ENCODE measurements around the gene TLE4.
A peak's percentile ranks its signal among the peaks of the same experiment; 100 is the strongest.
"Not testable (repeated sequence)": the region's sequence is repeated elsewhere in the genome, so short reads cannot be mapped to it uniquely, and the experiment has no call there.

TLE4 gene

DNA sequence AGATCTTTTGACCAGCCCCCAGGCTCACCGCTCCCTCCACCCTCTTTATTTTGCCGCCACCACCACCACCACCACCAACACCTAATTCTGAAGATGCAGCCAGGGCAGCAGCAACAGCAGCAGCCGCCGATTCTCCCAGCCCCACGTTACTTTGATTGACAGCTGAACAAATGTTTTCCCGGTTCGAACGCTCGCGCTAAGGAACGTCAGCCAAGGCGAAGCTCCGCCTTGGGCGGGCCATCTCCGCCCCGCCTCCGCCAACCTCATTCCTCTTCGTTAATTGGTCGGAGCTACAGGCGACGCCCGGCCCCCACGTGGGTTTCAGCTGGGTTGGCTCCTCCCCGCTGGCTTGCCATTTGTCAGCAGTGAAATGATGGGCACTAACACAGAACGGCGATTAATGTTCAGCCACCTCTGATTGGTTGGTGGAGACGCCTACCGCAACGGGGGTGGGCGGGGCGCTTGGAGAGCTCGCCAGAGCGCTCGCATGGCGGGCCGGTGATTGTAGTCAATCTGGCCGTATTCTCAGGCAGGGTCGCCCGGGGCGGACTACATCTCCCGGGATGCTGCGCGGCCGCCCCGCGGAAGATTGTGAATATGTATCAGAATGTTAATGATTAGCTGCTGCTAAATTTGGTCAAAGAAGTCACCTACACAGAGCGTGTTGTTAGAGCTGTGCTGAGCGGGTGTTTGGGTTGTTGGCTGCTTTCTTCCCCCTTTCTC lies at the start of gene TLE4:
TLE4 (plus strand) TSS at position 657 of the 723 bp plus-strand sequence. CDS start 826 bp downstream, outside the sequence.
- DNase-seq = peak; percentile 100

DNA sequence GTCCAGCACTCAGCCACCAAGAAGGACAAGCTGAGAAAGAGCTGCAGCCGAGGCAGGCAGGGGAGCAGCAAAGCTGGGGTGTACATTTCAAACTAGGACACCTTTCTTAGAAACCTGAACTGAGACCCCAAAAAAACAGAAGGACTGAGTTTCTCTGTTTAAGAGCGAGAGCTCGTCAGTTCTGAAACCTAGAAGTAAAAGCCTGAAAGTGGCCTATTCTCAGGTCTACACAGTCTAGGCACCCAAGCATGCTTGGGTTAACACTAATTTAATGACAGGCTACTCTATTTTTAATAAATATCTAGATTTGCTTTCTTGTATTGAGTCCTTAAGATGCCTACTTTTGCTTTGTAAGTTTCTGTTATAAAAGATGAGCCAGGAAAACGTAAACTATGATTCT lies 49.0 kb upstream of the TLE4 start:
- no peak for DNase-seq

DNA sequence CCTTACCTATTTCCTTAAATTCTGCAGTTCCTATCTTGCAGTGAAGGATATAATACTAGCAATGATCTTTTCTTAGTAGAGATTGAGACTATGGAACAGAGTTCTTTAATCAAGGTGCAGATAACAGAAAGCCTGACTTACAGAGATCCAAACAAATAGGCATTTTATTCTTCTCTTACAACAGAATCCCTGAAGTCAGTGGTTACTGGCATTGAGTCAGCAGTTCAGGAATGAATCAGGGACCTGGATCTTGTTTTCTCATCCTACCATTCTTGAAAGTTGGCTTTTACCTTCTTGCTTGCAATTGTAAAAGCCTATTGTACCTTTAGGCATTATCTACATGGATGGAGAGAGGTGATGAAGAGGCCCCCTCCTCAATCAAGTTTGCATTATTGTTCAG lies 47.5 kb upstream of the TLE4 start:
- no peak for DNase-seq

DNA sequence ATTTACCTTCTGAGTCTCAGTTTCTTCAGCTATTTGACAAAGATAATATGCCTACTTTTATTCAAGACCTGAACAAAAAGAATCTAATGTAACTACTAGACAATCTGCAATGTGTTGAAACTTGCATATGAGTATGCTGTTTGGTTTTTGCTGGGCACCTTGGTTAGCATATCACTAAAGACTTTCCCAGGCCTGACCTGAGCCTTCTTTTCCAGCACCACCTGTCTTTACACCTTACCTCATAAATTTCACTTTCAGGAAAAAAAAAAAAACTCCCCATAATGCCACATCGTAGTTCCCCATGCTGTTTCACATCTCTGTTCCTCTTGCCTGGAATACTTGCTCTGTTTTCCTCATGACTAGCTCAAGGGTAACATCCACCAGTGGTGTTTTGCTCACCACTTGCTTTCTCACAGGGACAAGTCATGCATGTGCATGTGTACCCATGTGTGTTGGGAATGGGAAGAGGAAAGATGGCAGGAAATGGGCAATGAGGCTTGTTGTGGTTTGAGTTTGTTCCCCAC lies 45.6 kb upstream of the TLE4 start:
- no peak for DNase-seq

DNA sequence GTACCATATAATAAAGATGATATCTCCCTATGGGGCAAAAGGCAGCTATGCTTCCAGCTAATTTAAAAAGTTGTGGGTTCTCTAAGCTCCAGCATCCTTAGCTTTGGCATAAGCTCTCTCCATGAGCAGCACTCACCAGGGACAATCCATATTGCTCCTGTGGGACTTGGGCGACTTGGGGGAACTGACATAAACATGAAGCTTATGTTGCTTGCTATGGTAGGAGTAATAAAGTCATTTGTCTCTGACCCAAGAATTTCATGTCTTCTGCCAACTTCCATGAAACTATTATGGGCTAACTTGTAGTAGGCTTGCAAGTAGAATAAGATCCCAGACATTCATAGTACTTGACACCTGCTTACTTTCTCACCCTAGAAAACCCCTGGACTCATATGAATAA lies 36.2 kb upstream of the TLE4 start:
- DNase-seq = no peak

DNA sequence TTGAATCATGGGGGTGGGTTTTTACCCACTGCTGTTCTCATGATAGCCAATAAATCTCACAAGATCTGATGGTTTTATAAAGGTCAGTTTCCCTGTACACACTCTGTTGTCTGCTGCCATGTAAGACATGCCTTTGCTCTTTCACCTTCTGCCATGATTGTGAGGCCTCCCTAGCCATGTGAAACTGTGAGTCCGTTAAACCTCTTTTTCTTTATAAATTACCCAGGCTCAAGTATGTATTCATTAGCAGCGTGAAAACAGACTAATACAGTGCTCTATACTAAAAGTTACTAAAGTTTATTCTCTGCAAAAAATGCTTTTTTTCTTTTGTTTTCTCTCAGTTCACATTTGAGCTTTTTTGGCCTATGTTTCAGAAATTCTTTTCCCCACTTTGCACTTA lies 33.9 kb upstream of the TLE4 start:
- no peak for DNase-seq

DNA sequence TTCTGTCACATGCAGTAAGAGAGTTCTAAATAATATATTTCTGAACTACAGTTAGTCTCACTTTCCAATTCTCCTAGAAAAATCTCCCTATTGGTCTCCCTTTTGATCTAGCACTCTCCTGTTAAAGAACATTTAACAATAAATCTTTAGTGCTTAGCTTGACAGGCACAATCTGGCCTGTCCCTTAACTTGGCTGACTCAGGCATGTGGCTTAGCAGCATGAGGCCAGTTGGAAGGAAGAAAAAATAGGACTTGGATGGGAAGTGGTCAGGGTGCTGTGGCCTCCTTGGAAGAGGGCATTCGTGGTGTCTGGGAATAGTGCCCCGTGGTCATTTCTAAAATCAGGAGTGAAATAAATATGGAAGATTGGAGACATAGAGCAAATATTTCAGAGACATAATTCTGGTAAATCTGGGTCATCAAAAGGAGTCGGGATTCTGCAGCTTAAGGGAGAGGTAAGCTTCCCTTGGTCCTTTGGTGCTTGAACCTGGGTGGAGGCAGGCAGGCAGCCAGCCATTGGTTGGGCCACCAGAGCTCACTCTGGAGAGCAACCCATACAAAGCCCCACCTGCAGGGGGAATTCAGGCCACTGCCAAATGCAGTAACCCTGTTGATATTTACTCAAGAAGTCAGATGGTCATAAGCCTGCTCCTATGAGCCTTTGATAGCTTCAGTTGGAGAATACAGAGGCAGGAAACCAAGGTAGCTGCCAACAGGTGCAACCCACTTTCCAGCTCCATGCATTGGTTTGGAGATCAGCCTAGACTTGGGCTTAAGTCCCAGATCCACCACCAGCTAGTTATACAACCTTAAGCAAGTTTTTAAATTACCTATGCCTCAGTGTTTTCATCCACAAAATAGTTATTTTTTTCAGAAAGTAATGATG lies 28.8 kb upstream of the TLE4 start:
- DNase-seq = no peak

DNA sequence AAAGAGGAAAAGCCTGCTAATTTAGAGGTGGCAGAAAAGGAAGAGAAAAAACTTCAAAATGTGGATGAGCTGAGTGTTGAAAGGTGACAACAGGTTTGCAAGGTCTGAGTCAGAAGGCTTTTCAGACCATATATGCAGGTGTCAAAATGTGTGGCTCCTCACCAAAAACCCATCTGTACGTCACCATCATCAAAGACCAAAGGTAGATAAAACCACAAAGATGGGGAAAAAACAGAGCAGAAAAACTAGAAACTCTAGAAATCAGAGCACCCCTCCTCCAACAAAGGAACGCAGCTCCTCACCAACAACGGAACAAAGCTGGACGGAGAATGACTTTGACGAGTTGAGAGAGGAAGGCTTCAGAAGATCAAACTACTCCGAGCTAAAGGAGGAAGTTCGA lies 27.4 kb upstream of the TLE4 start:
- DNase-seq = not testable (repeated sequence)

DNA sequence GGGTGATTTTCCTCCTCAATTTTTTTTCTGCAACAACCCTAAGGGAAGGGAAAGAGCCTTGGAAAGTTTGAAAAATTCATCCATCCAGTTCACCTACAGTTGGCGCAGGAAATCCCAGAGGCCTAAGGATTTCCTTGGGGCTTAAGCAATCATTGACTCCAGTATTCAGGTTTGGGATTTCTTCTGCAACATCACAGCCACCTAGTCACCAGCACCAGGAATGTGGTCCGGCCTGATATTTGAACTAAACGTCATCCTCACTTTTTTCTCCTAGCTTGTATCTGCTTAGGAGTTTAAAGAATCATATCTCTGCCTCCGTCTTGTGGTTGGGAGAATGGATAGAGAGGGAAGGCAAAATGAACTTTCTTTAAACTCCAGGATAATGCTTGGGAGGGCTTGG lies 20.2 kb upstream of the TLE4 start:
- no peak for DNase-seq

DNA sequence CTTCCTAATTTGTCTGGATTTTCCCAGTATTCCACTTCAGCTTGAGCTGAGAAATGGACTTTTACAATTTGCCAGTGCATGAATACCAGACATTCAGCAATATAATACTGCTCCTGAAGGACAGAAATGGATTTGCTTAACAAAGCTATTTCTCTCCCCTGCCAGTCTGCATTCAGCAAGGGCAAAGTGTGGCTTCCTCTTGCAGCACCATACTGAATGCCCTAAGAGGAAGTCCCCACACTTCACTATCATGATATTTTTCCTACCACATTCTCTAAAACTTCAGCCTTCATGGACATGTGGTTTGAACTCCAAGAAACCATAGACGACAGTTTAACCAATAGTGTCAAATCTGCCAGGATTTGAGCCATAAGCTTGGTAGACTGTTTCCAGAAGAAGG lies 19.8 kb upstream of the TLE4 start:
- no peak for DNase-seq

DNA sequence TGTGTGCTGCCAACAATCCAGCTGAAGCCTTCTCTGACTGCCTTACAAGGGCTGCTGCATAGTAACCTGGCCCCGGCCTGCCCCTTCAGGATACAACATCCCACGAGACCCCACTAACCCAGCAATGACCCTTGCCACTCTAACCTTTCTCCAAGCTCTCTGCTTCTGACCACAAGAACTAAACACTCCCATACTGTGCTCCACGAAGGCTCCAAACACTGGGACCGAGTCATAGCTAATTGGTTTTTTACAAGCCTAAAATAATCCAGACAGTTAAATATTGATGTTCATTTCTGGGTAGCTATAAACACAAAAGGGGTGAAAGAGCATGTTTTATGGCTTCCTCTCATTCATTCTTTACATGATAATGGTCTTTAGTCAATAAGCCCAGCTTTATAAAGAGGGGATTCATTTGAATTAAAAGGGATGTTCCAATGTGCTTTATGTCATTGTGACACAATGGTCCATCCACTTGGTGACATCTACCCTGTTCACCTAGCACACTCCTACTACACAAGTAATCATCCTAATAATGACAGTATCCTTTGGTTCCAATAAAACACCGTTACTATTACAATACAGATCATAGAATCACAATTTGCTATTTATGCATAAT lies 16.2 kb upstream of the TLE4 start:
- peak; percentile 35 for DNase-seq

DNA sequence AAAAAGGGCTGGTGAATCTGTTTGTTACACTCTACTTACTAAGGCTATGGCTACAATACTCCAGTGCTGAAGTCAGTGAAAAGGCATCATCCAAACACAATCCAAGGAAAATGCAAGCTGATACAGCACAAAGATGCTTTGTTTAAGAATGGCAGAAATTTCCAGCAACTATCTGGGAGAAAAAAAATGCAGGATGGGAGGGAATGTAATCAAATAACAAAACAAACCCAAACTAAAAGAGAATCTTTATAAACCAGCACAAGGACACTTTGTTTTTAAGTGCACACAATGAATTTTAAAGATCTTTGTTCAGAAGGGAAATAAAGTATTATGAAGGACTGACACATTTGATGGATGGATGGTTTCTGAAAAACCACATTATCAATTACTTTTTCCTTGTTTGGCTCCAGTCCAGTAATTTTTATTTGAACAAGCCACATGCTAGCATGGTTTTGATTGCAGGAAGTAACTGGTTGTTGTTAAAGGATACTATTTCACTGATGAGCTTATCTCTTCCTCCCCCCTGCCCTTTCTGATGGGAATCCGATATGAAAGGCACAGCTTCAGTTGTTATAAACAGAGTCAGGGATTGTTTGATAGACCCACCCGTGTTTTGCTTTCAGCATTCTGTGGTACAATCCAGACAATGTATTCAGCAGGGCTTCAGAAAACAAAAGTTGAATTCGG lies 12.1 kb upstream of the TLE4 start:
- DNase-seq = no peak

DNA sequence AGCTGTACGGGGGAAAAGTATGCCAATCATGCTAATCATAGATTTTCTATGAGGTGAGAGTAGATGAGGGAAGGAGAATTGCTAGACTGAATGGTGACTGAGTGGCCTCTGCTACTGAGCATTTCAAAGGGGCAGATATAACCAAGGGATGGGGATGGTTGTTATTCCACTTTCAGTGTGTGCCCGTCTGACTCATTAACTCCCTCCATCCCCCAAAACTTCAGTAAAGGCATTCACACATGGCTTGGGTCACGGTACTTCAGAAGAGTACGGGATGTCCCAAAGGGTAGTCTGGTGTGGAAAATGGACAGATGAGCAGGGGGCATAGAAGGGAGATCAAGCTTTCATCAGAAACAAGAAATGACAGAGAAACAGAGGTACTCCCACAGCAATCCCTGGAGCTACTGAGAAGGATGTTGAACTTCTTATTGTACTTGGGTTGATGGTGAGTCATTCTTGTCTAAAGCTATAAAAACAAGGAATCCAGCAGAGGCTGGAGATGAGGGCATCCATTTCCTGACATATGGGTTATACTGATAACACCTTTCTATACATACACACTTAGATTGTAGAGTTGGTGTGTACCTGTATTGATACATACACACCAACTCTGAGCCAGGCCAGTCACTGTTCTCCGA lies 8.9 kb upstream of the TLE4 start:
- DNase-seq = no peak

DNA sequence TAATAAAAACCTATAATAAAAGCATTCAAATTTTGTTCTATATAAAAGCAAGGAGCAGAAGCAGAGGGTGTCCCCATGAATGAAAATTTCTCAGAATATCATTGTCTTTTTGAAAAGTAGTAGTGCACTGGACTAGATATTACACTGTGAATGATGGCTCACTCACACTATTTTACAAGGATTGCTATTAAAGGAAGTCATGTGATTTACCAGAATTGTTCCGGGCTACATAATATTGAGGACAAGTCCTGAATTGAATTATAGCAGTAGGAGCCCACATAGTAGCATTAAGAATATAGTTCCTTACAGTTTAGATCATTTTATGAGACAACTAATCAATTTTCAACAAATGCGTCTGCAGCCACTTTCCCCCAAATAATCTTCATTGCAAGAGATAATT lies 7.7 kb upstream of the TLE4 start:
- no peak for DNase-seq

DNA sequence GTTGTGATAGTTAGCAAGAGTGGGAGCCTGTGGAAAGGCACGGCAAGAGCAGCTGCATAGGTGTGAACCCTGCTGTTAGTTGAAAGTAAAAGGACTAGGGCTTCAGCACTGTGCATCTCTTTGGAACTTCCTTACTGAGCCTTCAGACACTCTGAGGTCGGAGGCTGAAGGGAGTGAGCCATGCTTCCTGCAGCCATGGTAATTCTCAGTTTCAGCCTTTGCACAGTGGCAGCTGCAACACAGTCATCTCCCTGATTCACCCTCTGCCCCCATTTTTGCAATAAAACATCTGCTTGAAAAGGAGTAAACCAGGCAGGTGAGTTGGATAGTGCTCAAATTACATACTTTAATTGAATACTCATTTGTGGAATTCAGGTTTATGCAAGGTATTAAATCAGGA lies 6.5 kb upstream of the TLE4 start:
- DNase-seq = no peak

DNA sequence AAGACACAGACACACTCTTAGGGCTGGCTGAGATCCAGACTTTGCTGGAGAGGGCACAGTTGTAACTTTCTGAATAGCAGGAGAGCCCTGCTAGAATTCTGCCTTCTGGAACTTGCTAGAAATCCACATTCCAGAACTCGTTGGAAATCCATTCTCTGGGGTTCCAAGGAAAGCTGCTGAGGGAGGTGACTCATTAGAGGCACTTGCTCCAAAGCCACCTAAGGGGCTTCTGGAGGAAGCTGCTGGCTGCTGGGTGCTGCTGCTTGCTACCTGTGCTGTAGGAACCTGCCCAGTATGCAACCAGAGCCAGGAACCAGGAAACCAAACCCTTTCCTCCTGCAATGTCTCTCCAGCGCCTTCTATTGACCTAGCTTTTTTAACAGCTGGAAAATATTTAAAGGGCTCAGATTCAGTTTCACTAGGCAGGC lies 4.1 kb upstream of the TLE4 start:
- DNase-seq = no peak

DNA sequence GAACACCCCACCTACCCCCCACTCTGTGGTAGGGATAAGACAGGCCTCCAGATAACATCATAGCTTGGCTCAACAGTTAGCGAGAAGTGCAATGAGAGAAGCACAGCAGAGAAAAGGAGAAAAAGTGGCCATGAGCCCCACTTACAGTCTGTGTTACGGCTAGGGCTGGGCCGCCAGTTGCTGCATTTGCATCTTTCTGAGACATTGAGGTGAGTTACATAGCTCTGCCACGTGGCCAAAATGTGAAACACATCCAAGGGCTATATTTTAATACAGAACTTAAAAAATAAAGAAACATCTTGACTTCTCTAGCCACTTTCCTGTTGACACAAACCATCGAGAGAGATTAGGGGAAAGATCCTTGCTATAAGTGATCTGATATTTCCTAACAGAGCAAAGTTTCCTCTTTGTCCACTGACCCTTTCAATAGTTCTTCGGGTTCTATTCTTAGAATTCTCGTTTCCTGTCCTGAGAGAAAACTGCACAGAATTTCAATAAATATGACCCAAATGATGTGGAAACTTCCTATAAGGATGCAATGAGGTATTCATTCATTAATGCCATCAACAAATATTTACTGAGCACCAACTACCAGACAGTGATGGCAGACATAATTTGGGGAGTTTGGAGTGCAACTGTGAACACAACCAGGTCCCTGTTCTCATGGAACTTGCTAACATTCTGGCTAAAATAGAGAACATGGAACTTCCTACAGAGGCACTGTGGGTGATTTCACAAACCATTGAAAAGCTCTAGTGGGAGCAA lies 3.2 kb upstream of the TLE4 start:
- DNase-seq = no peak

DNA sequence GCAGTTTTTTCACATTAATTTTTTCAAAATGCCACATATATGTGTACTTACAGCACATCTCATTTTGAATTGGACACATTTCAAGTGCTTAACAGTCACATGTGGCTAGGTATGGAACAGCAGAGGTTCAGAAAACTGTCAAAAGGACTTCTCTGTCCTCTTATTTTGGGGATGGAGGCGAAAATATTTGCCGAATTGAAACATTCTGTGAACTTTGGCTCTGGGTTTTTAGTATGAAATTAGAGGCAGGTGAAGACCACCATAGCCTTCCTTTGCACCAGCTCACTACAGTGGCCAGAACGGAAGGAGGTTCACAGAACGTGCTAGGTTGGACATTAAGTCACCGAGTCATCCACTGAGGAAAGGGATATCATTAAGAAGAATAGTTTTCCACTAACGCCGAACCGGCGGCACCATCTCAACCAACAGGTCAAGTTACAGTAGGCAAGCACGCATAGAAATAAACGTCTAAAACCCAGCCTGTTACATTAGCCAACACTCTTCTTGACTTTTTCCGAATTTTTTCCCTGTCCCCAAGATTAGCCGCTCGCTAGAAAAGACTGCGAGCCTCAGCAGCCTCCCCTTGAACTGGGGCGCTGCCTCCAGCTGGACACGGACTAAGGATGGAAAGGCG lies 1.8 kb upstream of the TLE4 start:
- peak; percentile 33 for DNase-seq

DNA sequence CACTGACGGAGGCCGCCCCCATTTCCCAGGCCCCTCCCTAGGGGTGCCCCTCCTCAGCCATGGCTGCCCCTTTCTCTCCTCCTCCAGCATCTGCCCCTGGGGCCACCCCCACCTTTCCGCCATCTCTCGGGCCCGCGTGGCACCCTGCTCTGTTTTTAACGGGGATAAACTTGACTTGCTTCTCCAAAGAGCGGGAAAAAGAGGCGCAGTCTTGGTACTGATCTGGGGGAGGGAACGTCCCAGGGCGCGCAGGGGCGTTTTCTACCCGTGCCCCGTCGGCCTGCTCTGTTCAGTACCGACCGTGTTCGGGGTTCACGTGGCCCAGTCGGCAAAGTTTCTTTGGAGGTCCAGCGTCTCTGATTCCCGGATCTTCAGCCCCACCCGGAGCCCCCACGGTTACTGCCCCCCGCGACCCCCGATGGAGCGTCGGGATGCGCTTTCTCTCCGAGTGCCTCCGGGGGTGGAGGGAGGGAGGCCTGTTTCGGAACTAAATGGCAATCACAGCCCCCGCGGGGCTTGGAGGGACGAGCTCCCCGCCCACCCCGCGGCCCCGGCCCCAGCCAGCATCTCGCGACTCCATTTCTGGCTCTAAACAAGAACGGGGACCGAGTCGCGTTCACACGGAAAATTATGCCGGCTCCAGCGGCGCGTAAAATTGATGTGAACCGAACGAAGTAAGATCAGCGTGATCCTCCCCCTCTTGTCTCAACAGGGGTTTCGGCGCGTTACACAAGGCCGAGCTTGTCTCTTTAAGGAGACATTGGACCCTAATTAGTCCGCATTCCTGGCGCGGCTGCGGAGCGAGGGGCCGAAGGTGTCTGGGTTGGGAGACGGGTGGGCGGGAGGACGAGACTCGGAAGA lies 1.1 kb upstream of the TLE4 start:
- DNase-seq = peak; percentile 79

DNA sequence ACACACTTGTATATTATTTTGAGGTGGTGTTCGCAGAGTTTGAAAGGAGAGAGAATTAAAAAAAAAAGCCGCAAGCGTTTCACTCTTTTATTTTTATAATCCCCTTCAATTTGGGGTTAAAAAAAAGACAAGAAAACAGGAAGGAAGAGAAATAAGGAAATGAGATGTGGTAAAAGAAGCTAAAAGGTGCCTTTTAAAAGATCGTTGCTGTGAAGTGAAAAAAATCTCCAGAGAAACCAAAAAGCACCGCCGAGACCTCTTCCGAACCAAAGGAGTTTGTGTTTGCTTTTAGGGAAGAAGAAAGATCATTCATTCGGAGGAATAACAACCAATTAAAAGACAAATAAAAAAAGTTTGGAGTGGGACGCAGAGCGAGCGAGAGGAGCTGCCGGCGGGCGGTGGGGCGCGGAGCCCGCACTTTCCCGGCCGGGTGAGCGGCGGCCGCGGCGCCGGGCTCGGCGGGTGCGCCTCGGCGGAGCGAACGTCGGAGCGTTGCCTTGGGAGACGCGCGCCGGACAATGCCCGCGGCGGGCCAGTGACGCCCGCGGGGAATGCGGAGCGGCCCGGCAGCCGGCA lies 355 bp downstream of the TLE4 start:
- DNase-seq = no peak
